ENCODE results near the gene C2CD4D. TPM values are rescaled to one million over a fixed set of nuclear protein-coding genes. Genes with fewer than 3 reads are reported as not detected.

C2CD4D gene
- total RNA-seq, 1 donor from 2014 or later, result 0.65 TPM

DNA sequence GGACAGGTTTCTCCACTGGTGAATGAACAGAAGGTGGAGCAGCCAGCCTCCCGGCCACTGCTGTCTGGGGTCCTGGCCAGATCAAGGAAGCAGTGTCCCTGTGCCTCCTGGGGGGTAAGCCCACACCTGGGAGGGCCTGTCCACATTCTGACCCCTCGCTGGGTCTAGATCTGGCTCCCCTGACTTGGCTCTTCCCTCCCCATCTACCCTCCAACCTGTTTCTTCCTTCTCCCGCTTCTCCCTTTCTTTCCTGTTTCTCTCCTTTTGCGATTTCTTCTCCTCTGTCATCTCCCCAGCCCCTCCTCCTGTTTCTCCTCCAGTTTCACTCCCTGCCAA lies 8.4 kb downstream of the C2CD4D start:
- H3K4me1 Mint-ChIP-seq, result peaks cover 13% of the 10 kb centered on the region
- TF ChIP-seq, protein P1, sequence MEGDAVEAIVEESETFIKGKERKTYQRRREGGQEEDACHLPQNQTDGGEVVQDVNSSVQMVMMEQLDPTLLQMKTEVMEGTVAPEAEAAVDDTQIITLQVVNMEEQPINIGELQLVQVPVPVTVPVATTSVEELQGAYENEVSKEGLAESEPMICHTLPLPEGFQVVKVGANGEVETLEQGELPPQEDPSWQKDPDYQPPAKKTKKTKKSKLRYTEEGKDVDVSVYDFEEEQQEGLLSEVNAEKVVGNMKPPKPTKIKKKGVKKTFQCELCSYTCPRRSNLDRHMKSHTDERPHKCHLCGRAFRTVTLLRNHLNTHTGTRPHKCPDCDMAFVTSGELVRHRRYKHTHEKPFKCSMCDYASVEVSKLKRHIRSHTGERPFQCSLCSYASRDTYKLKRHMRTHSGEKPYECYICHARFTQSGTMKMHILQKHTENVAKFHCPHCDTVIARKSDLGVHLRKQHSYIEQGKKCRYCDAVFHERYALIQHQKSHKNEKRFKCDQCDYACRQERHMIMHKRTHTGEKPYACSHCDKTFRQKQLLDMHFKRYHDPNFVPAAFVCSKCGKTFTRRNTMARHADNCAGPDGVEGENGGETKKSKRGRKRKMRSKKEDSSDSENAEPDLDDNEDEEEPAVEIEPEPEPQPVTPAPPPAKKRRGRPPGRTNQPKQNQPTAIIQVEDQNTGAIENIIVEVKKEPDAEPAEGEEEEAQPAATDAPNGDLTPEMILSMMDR (IDR thresholded peaks at IDR 0.05; ENCODE audit: unreplicated experiment), result no peak
- H3K27ac Mint-ChIP-seq, result no peak overlapping the region
- H3K4me3 Mint-ChIP-seq, result no peak overlapping the region
- DNase-seq (ENCODE audit: low spot score in 2 of 2, unreplicated experiment in 2 of 2), result no peak
- H3K9me3 Mint-ChIP-seq, result no peaks in the 10 kb centered on the region
- no peaks in the 10 kb centered on the region for H3K36me3 Mint-ChIP-seq
- H3K27me3 Mint-ChIP-seq (ENCODE audit: low read depth), result peaks cover 9% of the 10 kb centered on the region

DNA sequence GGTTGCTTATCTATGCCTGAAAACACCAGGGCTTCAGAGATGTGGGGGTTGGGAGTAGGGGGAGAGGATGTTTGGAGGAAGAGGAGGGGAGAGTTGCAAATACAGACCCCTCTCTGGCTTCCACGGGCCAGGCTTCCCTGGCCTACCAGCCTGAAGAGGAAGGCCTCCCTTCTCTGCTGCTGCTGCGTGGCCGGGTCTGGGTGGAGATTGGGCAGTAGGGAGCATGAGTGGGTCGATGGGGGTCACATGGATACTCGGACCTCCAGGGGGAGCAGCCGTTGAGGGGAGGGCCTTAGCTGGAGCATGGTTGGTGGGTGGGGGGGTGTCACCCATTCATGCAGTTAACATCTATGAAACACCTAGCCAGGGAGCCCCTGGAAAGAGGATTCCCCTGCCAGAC lies 9.6 kb downstream of the C2CD4D start:
- no peaks in the 10 kb centered on the region for H3K9me3 Mint-ChIP-seq
- no peak for DNase-seq (ENCODE audit: low spot score in 2 of 2, unreplicated experiment in 2 of 2)
- H3K4me3 Mint-ChIP-seq, result no peak overlapping the region
- no peaks in the 10 kb centered on the region for H3K36me3 Mint-ChIP-seq
- peaks cover 3% of the 10 kb centered on the region for H3K27me3 Mint-ChIP-seq (ENCODE audit: low read depth)
- H3K27ac Mint-ChIP-seq, result no peak overlapping the region
- TF ChIP-seq, protein P1 (IDR thresholded peaks at IDR 0.05; ENCODE audit: unreplicated experiment), result no peak
- peaks cover 10% of the 10 kb centered on the region for H3K4me1 Mint-ChIP-seq

- TF ChIP-seq, protein P1 (IDR thresholded peaks at IDR 0.05; ENCODE audit: unreplicated experiment), result no peak
- DNase-seq (ENCODE audit: low spot score in 2 of 2, unreplicated experiment in 2 of 2), result no peak
- H3K4me3 Mint-ChIP-seq, result no peak overlapping the region
- H3K4me1 Mint-ChIP-seq, result peaks cover 10% of the 10 kb centered on the region
- H3K27me3 Mint-ChIP-seq (ENCODE audit: low read depth), result peaks cover 3% of the 10 kb centered on the region
- H3K36me3 Mint-ChIP-seq, result no peaks in the 10 kb centered on the region
- peak overlapping the region; percentile 70 for H3K27ac Mint-ChIP-seq
- no peaks in the 10 kb centered on the region for H3K9me3 Mint-ChIP-seq
These were observed 10.1 kb downstream of the C2CD4D start for GRCh38 chr1:151829352-151830046.

GRCh38 chr1:151828921-151829320 lies 10.7 kb downstream of the C2CD4D start:
- TF ChIP-seq, protein P1 (IDR thresholded peaks at IDR 0.05; ENCODE audit: unreplicated experiment), result no peak
- Mint-ChIP-seq H3K9me3 (no peaks in the 10 kb centered on the region), H3K4me3 (no peak overlapping the region), H3K4me1 (peaks cover 10% of the 10 kb centered on the region), H3K36me3 (no peaks in the 10 kb centered on the region), H3K27ac (peak overlapping the region; percentile 70), H3K27me3 (ENCODE audit: low read depth) (peaks cover 3% of the 10 kb centered on the region)
- peak; percentile 51 to 55 for DNase-seq (ENCODE audit: low spot score in 2 of 2, unreplicated experiment in 2 of 2)

DNA sequence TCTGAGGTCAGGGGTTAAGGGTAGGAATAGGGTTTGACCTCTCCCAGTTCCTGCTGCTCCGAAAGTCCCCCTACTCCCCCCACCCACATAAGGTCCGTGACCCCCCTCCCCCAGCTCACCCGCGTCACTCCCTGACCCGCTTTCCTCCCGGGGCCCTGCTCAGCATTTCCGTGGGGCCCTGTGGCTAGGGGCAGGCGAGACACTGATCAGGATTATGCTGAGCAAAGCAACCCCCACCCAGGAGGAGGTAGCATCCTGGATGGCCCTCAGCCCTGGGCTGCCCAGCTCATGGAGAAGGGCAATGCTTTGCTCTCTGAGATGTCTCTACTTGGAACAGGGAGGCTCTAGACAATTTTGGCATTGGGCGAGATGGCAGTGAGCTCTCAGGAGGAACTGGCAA lies 11.8 kb downstream of the C2CD4D start:
- Mint-ChIP-seq H3K9me3 (no peaks in the 10 kb centered on the region), H3K27ac (no peak overlapping the region), H3K36me3 (no peaks in the 10 kb centered on the region), H3K4me3 (no peak overlapping the region), H3K27me3 (ENCODE audit: low read depth) (peaks cover 10% of the 10 kb centered on the region), H3K4me1 (peaks cover 10% of the 10 kb centered on the region)
- DNase-seq (ENCODE audit: low spot score in 2 of 2, unreplicated experiment in 2 of 2), result no peak
- TF ChIP-seq, protein P1 (IDR thresholded peaks at IDR 0.05; ENCODE audit: unreplicated experiment), result no peak

Measured in mesothelial cell of epicardium (in vitro differentiated cells).